Fibroblast of skin of back (primary cell): ENCODE data around the gene CPXM1.
"Not testable (repeated sequence)": the region's sequence is repeated elsewhere in the genome, so short reads cannot be mapped to it uniquely, and the experiment has no call there.

Source experiments
- DNase-seq: peaks from one replicate; pipeline ENCODE4 v3.0.0-alpha.2; 2013

CPXM1 gene

GRCh38 chr20:2799688-2800520 is 523 bp downstream of the CPXM1 start:
- no peak for DNase-seq

- DNase-seq = no peak
Observed at GRCh38 chr20:2799271-2799670, 1.2 kb downstream of the CPXM1 start.

GRCh38 chr20:2798814-2799213 is 1.6 kb downstream of the CPXM1 start:
- DNase-seq = no peak

- DNase-seq = no peak
Observed at GRCh38 chr20:2798095-2798805, 2.2 kb downstream of the CPXM1 start.

GRCh38 chr20:2797136-2797983 is 3.1 kb downstream of the CPXM1 start:
- no peak for DNase-seq

- DNase-seq = no peak
Observed at GRCh38 chr20:2796011-2796660, 4.3 kb downstream of the CPXM1 start.

DNA sequence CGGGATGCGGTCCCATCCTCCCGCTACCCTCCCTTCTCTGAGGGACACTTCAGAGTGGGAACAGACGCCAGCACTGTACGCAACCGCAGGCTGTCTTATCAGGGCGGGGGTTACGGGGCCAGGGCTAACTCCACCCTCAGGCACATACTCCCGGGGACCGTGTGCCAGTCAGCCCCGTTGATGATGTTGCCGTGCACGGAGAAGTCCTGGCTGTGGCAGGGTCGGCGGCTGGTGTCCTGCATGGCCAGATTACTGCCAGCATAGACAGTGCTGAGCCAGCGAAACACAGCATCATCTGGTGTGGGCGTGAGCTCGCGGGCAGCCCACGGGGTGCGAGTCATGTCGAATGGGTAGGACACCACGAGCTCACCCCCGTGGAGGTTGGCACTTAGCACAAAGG is 5.0 kb downstream of the CPXM1 start:
- DNase-seq = no peak

DNA sequence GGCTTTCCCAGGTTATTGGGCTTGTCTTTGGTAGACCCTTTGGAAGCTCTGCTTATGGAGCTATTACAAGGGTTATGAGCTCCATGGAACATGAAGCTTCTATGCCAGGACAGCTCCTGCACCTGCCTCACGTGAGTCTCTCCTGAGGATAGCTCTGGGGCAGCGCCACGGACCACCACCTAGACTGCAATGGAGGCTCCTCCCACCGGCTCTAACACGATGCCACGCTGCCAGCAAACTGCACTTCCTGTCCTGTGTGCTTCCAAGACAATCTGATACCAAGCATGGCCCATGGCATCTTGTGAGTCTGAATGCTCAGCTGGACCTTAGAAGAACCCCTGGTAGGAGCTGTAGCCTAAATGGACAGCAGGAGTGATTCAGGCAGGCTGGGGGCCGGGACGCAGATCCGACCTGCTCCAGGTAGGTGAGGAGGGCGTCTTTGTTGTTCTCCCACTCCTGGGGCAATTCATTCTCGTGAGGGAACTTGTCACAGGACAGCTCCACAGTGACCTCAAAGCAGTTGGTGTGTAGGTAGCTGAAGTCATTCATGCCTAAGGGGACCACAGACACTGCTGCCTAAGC is 5.5 kb downstream of the CPXM1 start:
- no peak for DNase-seq

DNA sequence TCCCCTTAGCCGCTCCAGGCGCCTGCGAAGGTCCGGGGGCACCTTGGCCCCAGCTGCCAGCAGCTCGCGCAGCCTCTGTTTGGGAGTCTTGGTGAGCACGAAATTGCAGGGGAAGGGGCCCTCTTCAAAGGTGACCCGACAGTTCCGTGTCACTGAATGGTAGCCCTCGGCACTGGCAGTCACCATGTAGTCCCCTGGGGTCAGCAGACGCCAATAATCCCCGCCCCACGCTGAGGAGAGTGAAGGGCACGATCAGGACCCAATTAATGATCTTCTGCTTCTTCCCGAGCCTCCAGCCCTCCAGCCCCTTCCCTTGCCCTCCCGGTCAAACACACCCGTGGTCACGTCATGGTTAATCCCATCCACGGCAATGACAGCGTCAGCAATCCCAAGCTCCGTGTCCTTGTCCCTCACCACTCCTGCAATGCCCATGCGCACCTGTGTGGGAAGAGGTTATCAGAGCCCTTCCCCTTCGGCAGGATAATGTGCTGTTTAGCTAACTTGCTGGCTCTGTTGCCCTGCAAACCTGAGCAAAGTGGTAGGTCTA is 6.2 kb downstream of the CPXM1 start:
- DNase-seq = no peak

GRCh38 chr20:2793471-2793870 is 7.0 kb downstream of the CPXM1 start:
- no peak for DNase-seq

- no peak for DNase-seq
Observed at GRCh38 chr20:2783908-2784566, 16.4 kb downstream of the CPXM1 start.

- no peak for DNase-seq
Observed at GRCh38 chr20:2780948-2781347, 19.5 kb downstream of the CPXM1 start.

GRCh38 chr20:2778602-2779321 is 21.7 kb downstream of the CPXM1 start:
- DNase-seq = no peak

DNA sequence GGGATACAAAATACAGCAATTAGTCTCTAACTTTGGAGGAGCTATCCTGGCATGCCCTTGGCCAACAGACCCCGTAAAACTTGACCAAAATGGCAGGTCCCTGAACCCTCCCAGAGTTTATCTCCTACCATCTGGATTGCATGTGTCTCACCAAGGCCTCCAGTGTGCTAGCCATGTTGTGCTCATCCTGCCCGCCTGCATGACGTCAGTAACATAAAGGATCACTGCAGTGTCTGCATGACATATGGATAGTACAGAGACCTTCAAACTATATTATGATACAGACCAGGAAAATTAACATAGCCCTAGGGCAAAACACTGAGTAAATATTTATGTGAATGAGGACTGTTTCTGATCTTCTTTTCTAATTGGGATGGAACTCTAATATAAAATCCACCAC is 25.3 kb downstream of the CPXM1 start:
- no peak for DNase-seq

GRCh38 chr20:2773812-2774211 is 26.6 kb downstream of the CPXM1 start:
- no peak for DNase-seq

DNA sequence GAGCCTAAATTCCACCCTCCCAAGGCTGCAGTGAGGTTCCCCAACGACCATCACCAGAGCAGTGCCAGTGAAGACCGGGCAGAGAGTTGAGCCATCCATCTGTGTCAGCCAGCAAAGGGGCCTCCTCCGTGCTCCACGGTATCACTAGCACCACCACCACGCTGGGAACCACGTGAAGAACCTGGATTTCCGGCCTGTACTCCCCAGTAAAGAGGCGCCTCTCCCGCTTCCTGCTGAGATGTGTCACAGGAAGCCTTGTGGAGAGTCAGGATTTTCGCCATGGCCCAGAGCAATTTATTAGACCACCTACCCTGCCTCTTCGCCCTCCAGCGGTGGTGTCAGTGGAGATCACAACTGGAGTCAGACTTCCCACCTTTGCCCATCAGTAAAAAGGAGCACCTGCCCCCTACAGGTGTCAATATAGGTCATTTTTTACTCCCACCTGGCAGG is 28.8 kb downstream of the CPXM1 start:
- peak; percentile 25 for DNase-seq

DNA sequence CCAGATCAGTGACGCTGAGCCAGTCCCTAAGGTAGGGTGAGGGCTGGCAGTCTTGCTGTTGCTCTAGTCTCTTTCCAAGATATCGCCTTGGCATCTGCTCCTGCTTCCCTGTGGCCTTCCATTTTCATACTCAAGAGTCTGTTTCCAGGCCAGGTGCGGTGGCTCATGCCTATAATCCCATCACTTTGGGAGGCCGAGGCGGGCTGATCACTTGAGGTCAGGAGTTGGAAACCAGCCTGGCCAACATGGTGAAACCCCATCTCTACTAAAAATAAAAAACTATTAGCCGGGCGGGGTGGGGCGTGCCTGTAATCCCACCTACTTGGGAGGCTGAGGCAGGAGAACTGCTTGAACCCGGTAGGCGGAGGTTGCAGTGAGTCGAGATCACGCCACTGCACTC is 30.3 kb downstream of the CPXM1 start:
- DNase-seq = not testable (repeated sequence)

DNA sequence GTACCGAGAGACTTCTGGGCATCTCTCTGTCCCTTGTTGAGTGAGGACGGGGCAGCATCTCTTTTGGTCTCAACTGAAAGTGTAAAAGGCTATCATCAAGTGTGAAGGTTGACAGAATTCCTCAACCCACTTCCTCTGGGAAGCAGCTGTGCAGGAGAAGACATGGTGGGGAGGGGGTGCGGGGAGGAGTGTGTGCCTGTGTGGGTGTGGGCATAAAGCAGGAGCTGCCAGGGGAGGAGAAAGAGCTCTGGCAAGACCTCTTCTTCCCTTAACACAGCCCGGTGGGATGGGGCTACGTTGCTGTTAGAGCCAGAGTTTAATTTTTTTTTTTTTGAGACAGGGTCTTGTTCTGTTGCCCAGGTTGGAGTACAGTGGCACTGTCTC is 31.8 kb downstream of the CPXM1 start:
- no peak for DNase-seq

DNA sequence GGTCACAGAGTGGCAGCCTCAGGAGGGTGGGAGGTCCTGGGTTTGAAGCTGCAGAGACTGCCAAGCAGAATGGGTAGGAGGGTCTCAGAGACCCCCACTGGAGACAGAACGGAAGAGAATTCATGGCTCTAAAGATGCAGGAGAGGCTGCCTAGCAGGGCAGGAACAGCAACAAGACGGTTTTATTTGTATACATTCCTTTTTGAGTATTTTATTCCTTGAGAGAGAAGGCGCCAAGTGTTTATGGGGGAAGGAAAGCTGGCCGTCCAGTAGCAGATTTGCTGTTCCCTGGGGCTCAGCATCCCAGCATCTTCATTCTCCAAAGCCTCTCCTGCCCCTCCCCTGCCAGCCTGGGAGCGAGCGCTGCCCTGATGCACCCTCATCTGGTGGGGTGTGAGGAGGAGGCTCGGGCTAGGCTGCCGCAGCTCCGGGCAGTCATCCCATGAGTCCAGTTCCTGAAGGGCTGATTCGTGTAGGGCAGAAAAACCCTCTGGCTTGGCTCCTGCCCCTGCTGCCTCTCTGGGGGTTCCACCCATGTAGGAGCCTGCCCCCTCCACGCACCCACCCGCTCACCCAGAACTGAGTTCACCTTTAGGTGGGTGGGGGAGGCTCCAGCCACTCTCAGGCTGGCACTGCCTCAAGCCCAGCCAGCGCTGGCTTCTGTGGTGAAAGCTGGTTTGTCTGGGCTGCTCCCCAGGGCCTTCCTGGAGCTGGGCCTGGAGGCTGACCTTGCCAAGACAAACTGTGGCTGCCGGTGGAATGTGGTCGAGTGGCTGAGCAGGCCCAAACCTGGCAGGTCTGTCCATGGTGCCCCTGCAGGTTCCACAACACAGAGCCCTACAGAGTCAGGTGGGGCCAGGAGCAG is 32.4 kb downstream of the CPXM1 start:
- peak; percentile 40 for DNase-seq

DNA sequence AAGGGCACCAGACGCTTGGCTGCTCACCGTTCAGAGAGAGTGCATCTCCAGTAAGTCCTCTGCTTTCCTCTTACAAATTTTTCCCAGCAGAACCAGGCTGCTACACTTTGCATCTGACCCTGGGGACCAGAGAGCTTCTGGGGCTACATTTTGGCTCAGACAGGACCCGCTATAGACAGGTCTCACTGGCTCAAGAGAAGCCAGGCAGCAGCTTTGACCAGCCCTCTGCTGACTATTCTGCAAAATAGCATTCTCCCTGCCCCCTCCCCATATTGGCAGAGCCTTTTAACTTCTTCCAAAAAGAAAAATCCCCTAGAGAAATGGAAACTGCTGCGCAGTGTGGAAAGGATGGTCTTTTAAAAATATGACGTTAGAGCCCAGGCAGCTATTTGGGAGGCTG is 37.2 kb downstream of the CPXM1 start:
- DNase-seq = no peak
